Ishikawa (cell line): Measurements from ENCODE around the gene FBXO39.

Source experiments
- CEBPB ChIP-seq: IDR thresholded peaks from 2 replicates; pipeline ENCODE4 v1.6.1; 2012
- CREB1 ChIP-seq: IDR thresholded peaks from 2 replicates; pipeline ENCODE4 v1.6.1; 2012; ENCODE audit warnings: low read depth
- EGR1 ChIP-seq: IDR thresholded peaks from 2 replicates; pipeline ENCODE4 v1.6.1; 2012
- FOXM1 ChIP-seq: IDR thresholded peaks from 2 replicates; pipeline ENCODE4 v1.6.1; 2012; ENCODE audit warnings: low read depth, borderline replicate concordance
- NFIC ChIP-seq: IDR thresholded peaks from 2 replicates; pipeline ENCODE4 v1.6.1; 2012
- TEAD4 ChIP-seq: IDR thresholded peaks from 2 replicates; pipeline ENCODE4 v1.6.1; 2012
- YY1 ChIP-seq: IDR thresholded peaks from 2 replicates; pipeline ENCODE4 v1.6.1; 2012; ENCODE audit warnings: low read depth
- ZBTB7A ChIP-seq: IDR thresholded peaks from 2 replicates; pipeline ENCODE4 v1.6.1; 2012; ENCODE audit warnings: low read depth
- TF ChIP-seq, protein P1 (sequence below): IDR thresholded peaks from 2 replicates; pipeline ENCODE4 v1.6.1; 2012; ENCODE audit warnings: low read depth, mild to moderate bottlenecking
- TF ChIP-seq, protein P2 (sequence below): IDR thresholded peaks from 2 replicates; pipeline ENCODE4 v1.6.1; 2012

DNA sequence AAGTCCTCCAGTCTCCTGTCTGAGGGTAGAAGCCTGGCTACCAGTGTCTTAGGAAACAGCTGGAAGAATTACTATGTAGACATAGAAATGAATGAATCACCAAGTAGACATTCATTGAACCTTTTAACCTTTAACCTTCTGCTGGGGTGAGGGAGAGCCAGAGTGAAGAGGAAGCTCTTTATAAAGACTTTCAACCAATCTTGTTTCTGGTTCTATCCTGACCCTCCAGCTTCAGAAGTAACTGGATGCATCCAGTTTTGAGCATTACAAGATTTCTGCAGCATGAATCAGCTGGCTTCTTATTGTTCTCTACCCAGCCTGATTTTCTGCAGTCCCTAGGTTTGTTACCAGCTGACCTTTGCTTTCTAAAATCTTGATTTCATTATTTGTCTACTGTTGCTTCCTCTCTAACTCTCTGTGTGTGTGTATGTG is 47.0 kb downstream of the FBXO39 start:
- TF ChIP-seq FOXM1 = no peak
- no peak for TF ChIP-seq TEAD4
- TF ChIP-seq, protein P1, sequence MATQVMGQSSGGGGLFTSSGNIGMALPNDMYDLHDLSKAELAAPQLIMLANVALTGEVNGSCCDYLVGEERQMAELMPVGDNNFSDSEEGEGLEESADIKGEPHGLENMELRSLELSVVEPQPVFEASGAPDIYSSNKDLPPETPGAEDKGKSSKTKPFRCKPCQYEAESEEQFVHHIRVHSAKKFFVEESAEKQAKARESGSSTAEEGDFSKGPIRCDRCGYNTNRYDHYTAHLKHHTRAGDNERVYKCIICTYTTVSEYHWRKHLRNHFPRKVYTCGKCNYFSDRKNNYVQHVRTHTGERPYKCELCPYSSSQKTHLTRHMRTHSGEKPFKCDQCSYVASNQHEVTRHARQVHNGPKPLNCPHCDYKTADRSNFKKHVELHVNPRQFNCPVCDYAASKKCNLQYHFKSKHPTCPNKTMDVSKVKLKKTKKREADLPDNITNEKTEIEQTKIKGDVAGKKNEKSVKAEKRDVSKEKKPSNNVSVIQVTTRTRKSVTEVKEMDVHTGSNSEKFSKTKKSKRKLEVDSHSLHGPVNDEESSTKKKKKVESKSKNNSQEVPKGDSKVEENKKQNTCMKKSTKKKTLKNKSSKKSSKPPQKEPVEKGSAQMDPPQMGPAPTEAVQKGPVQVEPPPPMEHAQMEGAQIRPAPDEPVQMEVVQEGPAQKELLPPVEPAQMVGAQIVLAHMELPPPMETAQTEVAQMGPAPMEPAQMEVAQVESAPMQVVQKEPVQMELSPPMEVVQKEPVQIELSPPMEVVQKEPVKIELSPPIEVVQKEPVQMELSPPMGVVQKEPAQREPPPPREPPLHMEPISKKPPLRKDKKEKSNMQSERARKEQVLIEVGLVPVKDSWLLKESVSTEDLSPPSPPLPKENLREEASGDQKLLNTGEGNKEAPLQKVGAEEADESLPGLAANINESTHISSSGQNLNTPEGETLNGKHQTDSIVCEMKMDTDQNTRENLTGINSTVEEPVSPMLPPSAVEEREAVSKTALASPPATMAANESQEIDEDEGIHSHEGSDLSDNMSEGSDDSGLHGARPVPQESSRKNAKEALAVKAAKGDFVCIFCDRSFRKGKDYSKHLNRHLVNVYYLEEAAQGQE = no peak
- TF ChIP-seq CEBPB = no peak
- no peak for TF ChIP-seq ZBTB7A
- no peak for TF ChIP-seq NFIC
- TF ChIP-seq EGR1 = no peak
- TF ChIP-seq YY1 = no peak
- TF ChIP-seq CREB1 = no peak
- TF ChIP-seq, protein P2, sequence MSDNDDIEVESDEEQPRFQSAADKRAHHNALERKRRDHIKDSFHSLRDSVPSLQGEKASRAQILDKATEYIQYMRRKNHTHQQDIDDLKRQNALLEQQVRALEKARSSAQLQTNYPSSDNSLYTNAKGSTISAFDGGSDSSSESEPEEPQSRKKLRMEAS = no peak
